EL (cell line): ENCODE results near the gene ORC5.

Source experiments
- DNase-seq: peaks from one replicate; pipeline ENCODE4 v3.0.0-alpha.2; 2016

ORC5 gene

DNA sequence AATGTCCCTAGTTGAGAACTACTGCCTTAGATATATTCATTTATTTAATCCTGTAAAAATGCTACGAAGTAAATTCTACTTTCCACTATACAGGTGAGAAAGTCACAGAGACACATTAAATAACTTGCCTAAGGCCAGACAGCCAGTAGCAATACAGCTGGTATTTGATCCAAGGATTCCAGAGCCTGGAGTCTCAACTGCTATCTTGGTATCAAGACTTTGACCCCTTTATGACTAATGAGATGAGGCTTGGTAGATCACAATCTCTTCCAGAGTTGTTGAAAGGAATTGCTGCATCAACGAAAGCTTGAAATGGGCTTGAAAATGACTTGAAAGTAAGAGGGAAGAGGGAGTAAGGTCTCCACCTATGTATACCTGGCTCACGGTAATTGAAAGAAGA lies 83.3 kb downstream of the ORC5 start:
- peak; percentile 62 for DNase-seq

DNA sequence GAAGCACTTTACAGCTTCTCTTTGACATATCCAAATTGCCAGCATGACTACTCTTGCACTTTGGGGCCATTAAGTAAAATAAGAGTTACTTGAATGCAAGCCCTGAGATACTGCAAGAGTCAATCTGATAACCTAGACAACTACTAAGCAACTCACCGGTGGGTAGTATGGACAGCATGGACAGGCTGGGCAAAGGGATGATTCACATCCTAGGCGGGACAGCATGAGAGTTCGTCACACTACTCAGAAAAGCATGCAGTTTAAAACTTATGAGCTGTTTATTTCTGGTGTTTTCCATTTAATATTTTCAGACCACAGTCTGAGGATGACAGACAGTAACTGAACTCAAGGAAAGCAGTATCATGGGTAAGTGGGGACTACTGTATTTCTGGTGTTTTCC lies 84.0 kb downstream of the ORC5 start:
- DNase-seq = peak; percentile 68

DNA sequence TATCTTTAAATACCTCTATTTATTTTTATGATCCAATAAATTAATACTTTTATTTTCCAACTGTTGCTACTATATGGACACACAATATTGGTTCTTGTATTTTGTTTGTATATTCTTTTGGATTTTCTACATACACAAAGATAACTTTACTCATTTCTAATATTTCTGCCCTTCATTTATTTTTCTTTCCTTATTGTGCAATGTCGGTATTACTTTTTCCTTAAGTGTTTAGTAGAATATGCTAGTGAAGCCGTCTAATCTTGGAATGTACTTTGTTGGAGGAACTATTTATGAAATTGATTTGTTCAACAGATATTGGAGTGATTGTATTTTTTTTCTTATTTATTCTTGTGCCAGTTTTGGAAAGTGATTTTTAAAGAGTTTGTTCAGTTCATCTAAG lies 94.0 kb downstream of the ORC5 start:
- DNase-seq = no peak

DNA sequence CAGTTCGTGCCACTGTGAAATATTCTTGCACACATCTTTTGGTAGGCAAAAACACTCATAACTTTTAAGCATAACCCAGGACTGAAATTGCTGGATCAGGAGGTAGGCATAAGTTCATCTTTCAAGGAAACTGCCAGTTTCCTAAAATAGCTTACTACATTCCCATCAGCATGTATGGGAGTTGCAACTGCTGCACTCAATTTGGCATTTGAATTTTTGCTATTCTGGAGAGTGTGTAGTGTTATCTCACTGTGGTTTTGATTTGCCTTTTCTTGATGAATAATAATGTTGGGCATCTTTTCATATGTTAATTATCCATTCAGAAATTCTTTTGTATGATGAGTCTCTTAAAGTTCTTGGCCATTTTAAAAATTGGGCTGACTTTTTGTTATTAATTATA lies 95.2 kb downstream of the ORC5 start:
- DNase-seq = no peak

DNA sequence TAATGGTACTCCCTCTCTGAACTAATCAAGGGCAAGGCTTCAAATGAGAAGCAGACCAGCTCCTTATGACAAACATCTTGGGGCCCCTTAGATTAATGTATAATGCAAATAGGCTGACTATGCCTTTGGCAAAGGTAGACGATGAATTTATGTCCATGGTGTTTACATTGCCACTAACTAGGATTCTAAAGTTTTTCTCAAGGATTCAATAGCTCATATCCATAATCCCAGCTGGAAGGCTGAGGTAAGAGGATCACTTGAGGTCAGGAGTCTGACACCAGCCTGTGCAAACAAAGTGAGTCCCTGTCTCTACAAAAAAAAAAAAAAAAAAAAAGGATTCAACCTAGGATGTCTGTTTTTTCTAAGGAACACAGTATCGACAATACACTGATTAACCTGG lies 96.5 kb downstream of the ORC5 start:
- no peak for DNase-seq

DNA sequence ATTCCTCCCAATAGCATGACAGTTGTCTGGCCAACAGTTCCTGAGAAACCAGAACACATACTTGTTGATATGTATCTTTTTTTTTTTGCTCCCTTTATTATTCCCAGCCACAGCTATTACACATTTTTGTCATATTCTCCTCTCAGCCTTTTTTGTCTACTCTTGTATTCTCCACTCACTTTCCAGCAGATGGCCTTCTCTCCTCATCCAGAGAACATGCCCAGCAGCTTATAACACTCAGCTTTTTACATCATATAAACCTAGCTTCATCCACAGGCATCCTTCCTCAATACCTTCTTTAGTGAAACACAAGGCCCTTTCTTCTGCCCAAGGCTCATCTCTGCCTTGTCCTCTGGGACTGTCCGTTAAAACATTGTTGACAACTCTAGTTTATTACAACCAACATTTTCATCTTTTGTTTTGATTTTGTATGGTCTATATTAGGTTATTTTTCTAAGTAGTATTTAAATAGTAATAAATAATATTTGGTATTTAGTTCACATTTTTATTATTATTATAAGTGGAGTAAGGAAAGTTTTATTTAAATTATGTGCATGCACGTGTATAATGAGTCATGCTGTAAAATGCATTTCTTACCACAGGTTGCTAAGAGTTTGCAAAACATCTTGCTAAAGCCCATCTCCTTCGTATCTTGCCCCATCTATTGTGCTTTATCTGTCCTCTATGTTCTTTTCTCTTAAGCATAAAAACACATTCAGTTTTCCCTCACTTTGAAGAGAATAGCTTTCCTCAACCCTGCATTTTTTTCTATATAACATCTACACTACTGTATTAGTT lies 101.5 kb downstream of the ORC5 start:
- peak; percentile 30 for DNase-seq

DNA sequence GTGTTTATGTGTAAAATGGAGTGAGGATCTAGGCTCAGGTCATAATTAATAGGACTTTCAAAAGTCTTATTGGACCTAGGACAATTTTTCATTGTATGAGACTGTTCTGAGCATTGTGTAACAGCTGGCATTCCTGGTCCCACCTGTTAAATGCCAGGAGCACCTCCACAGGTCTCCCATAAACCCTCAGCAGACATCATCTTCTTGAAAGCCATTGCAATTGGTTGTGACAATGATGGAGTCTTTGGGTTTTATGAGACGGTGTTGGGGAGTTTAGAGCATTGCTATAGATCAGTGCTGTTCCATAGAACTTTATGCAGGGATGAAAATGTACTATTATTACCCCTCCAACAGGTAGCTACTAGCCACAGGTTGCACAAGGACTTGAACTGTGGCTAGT lies 108.9 kb downstream of the ORC5 start:
- no peak for DNase-seq

DNA sequence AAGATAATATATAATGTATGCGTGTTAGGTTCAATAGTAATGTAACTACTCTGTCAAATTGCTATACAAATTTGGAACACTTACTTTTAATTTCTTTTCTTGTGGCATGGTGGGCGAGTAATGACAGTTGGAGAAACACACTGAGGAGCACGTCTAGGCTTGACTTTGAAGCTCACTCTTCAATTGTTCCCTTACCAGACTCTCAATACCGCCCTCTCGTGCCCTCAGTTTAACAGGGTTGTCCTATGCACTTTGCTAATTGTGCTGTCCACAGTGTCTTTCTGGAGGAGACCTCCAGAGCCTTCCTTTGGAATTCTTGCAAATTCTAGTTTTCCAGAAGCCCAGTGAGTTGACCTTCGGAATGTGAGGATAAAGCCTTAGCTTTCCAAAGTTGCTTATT lies 111.1 kb downstream of the ORC5 start:
- DNase-seq = peak; percentile 25

DNA sequence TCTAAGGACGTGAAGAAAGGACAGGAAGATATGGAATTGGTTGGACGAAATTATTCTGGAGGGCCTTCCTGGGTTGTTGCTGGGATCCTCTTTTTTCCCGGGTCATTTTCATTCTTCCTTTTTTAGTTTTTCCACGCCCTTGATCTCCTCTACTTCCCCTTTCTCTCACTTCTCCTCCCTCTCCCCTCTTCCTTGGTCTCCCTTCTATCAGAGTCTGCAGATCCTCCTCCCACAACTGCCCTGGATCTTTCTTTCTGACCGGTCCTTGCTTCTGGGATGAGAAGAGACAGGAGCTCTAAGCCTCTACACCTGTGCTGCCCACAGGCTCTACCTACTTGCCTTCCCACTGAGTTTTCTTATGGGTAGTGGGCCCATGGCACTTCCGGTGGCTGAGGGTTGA lies 114.7 kb downstream of the ORC5 start:
- no peak for DNase-seq

DNA sequence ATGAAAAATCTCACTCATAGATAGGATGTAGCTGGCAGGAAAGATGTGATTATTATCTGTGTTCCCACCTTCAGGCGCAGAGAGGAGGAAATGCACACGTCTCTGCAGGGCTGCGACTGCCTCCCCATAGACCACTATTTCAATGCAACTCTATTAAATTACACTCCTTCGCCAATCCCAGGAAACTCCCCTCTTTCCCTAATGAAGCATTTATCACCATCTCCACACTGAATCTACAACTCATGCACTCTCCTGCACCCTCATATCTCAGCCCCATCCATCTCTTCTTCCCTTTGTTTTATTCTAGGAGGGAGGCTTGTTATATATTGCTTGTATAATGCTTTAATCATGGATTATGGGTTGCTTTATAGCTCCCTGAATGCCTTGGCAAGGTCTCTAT lies 116.6 kb downstream of the ORC5 start:
- DNase-seq = no peak

DNA sequence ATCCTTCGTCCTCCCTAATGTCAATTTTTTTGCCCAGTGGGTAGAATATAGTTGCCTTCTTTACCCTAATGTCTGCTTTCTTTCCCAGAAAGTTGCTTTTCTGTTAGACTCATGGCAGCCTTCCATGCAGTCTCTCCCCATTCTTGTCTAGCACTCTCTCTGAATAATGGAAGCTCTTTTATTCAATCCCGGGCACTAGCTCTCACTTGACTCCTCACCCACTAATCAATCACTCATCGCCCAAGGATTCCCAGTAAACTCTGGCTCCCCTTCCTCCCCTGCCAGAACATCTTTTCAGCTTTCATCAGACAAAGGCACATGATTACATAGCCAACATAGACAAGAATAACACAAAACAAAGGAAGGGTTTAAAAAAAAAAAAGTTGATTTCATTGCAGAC lies 118.2 kb downstream of the ORC5 start:
- no peak for DNase-seq

DNA sequence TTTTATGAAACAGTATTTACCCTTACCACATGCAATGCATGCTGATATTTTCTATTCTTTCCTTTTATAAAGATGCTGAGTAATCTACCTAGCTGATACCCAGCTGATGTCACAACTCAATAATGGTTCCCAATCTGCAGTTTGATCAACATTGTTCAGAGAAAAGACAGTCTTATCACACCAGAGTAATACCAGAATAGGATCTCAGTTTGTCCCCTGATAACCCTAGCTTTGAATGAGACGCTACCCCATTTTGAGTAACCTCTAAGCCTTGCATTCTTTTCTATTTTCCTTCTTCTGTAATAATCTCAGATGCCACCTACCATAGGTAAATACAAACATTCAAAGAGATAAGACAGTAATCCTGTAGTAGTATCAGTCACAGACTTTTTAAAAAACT lies 118.8 kb downstream of the ORC5 start:
- DNase-seq = no peak
